Fibroblast of lung (primary cell): ENCODE measurements around the gene MON1A. TPM values are rescaled to one million over a fixed set of nuclear protein-coding genes. Genes with fewer than 3 reads are reported as not detected.
A peak's percentile ranks its signal among the peaks of the same experiment; 100 is the strongest.
"Not testable (repeated sequence)": the region's sequence is repeated elsewhere in the genome, so short reads cannot be mapped to it uniquely, and the experiment has no call there.

Experiments
- DNase-seq, 2 donors: peaks; one replicate each; pipeline versions ENCODE4 v3.0.0 to v3.0.0-alpha.2; 2010; ENCODE audit warnings: low read depth in 2 of 2
- H2AFZ ChIP-seq: 2 replicates; pipeline ENCODE4 v1.5.1; 2012; ENCODE audit warnings: low read length, control low read depth, inconsistent platforms
- H3K27ac ChIP-seq: 2 replicates; pipeline ENCODE4 v1.5.1; 2011; ENCODE audit warnings: low read length, control low read depth; ENCODE audit not compliant: insufficient read depth
- H3K27me3 ChIP-seq: 2 replicates; pipeline ENCODE4 v1.5.1; 2011; ENCODE audit warnings: mild to moderate bottlenecking, low read length; ENCODE audit not compliant: control insufficient read depth, insufficient read depth
- H3K36me3 ChIP-seq: 2 replicates; pipeline ENCODE4 v1.5.1; 2011; ENCODE audit warnings: low read length; ENCODE audit not compliant: control insufficient read depth, insufficient read depth
- H3K4me1 ChIP-seq: 2 replicates; pipeline ENCODE4 v1.5.1; 2011; ENCODE audit warnings: low read length; ENCODE audit not compliant: control insufficient read depth, insufficient read depth; ENCODE audit errors: extremely low read depth
- H3K4me2 ChIP-seq: 2 replicates; pipeline ENCODE4 v1.5.1; 2011; ENCODE audit warnings: low read length, control low read depth; ENCODE audit not compliant: insufficient read depth; ENCODE audit errors: extremely low read depth
- H3K4me3 ChIP-seq, 4 experiments: fragments of 200-600 bp in 1 of 4; sonication (generic) in 1 of 4; replicated peaks in 1 of 4; 2 replicates each; pipeline ENCODE4 v1.5.1; 2011 to 2016; ENCODE audit warnings: low read length in 4 of 4, low read depth in 3 of 4, mild to moderate bottlenecking in 3 of 4, control low read depth in 2 of 4, inconsistent platforms in 1 of 4, mixed read lengths in 1 of 4; ENCODE audit not compliant: insufficient read depth in 1 of 4; ENCODE audit errors: control extremely low read depth in 1 of 4
- H3K79me2 ChIP-seq: 2 replicates; pipeline ENCODE4 v1.5.1; 2012; ENCODE audit warnings: mild to moderate bottlenecking, low read length, inconsistent platforms; ENCODE audit not compliant: control insufficient read depth, insufficient read depth
- H3K9ac ChIP-seq: 2 replicates; pipeline ENCODE4 v1.5.1; 2011; ENCODE audit warnings: mild to moderate bottlenecking, low read length, control low read depth; ENCODE audit not compliant: insufficient read depth
- H3K9me3 ChIP-seq: 2 replicates; pipeline ENCODE4 v1.5.1; 2012; ENCODE audit warnings: low read depth, low read length; ENCODE audit not compliant: control insufficient read depth, insufficient read depth
- H4K20me1 ChIP-seq: 2 replicates; pipeline ENCODE4 v1.5.1; 2011; ENCODE audit warnings: low read length; ENCODE audit not compliant: control insufficient read depth, insufficient read depth; ENCODE audit errors: extremely low read depth
- EZH2 ChIP-seq: IDR thresholded peaks from 2 replicates; pipeline ENCODE4 v1.5.1; 2012; ENCODE audit warnings: low read length, control low read depth, mild to moderate bottlenecking; ENCODE audit errors: missing control alignments
- polyA plus RNA-seq, 2 donors: library from polyadenylated mRNA; depleted of rRNA in 1 of 2; stranded (reverse) in 1 of 2; unstranded in 1 of 2; fragments of >200 nt; gene quantifications; 2 replicates each; pipeline ENCODE4 v1.2.1, GENCODE V29; 2011 to 2012; ENCODE audit warnings: missing spikeins in 1 of 2
- total RNA-seq: library from RNA; depleted of rRNA; stranded (reverse); fragments of >200 nt; gene quantifications from 2 replicates; pipeline ENCODE4 v1.2.1, GENCODE V29; 2014
- TF ChIP-seq, protein P1 (sequence below), 2 donors: IDR thresholded peaks in 1 of 2; conservative IDR thresholded peaks in 1 of 2; 1 replicate in 1 of 2; 2 replicates in 1 of 2; pipeline ENCODE4 v1.5.1; 2011 to 2012; ENCODE audit warnings: low read length in 2 of 2, control low read depth in 1 of 2, inconsistent platforms in 1 of 2, low read depth in 1 of 2, mild to moderate bottlenecking in 1 of 2

MON1A gene
- total and polyA plus RNA-seq, 2 donors (not counting 1 experiment from before 2014, with no cell fraction given) = 6.7 to 12.2 TPM

DNA sequence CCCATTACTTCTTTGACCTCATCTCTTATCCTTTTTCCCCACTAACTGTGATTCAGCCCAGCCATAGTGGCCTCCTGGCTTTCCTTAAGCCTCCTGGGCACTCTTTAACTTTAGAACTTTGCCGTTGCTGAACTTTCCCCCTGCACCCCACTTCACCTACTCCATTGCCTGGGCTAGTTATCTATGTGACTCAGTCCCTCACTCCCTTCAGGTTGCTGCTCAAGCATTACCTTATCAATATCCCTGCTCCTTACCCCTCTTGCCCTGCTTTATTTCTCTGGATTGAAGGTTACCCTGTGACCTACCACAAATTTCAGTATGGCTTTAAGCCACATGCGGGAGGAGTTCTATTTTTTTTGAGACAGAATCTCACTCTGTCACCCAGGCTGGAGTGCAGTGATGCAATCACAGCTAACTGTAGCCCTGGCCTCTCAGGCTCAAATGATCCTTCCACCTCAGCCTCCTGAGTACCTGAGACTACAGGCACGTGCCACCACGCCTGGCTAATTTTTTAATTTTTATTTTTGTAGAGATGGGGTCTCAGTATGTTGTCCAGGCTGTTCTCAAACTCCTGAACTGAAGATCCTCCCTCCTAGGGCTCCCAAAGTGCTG is 3.4 kb downstream of the MON1A start:
- Histone ChIP-seq H3K79me2 (peaks cover 2% of the 10 kb centered on the region), H3K27me3 (no peaks in the 10 kb centered on the region), H3K27ac (no peak overlapping the region), H4K20me1 (no peaks in the 10 kb centered on the region), H2AFZ (no peak overlapping the region), H3K36me3 (no peaks in the 10 kb centered on the region), H3K9me3 (no peaks in the 10 kb centered on the region), H3K4me2 (no peak overlapping the region), H3K4me1 (peaks cover 5% of the 10 kb centered on the region), H3K4me3 (no peak overlapping the region), H3K9ac (no peak overlapping the region)
- TF ChIP-seq, protein P1, sequence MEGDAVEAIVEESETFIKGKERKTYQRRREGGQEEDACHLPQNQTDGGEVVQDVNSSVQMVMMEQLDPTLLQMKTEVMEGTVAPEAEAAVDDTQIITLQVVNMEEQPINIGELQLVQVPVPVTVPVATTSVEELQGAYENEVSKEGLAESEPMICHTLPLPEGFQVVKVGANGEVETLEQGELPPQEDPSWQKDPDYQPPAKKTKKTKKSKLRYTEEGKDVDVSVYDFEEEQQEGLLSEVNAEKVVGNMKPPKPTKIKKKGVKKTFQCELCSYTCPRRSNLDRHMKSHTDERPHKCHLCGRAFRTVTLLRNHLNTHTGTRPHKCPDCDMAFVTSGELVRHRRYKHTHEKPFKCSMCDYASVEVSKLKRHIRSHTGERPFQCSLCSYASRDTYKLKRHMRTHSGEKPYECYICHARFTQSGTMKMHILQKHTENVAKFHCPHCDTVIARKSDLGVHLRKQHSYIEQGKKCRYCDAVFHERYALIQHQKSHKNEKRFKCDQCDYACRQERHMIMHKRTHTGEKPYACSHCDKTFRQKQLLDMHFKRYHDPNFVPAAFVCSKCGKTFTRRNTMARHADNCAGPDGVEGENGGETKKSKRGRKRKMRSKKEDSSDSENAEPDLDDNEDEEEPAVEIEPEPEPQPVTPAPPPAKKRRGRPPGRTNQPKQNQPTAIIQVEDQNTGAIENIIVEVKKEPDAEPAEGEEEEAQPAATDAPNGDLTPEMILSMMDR (conservative IDR thresholded peaks at IDR 0.05 in 1 of 2, IDR thresholded peaks at IDR 0.05 in 1 of 2; ENCODE audit: low read depth in 1 of 2, low read length in 2 of 2) = no peak
- no peak for TF ChIP-seq EZH2
- no peak for DNase-seq

- Histone ChIP-seq H2AFZ (no peak overlapping the region), H3K79me2 (peaks cover 2% of the 10 kb centered on the region), H3K36me3 (no peaks in the 10 kb centered on the region), H3K4me2 (no peak overlapping the region), H3K9me3 (no peaks in the 10 kb centered on the region), H4K20me1 (no peaks in the 10 kb centered on the region), H3K9ac (no peak overlapping the region), H3K4me3 (no peak overlapping the region), H3K27me3 (no peaks in the 10 kb centered on the region), H3K4me1 (peaks cover 5% of the 10 kb centered on the region), H3K27ac (no peak overlapping the region)
- TF ChIP-seq, protein P1 (conservative IDR thresholded peaks at IDR 0.05 in 1 of 2, IDR thresholded peaks at IDR 0.05 in 1 of 2; ENCODE audit: low read depth in 1 of 2, low read length in 2 of 2) = no peak
- no peak for TF ChIP-seq EZH2
- no peak for DNase-seq
Measured at GRCh38 chr3:49925485-49925884, 4.1 kb downstream of the MON1A start.

- H3K27ac ChIP-seq = no peak overlapping the region
- H3K4me2 ChIP-seq = no peak overlapping the region
- TF ChIP-seq EZH2 = no peak
- TF ChIP-seq, protein P1 (conservative IDR thresholded peaks at IDR 0.05 in 1 of 2, IDR thresholded peaks at IDR 0.05 in 1 of 2; ENCODE audit: low read depth in 1 of 2, low read length in 2 of 2) = no peak
- H3K4me1 ChIP-seq = peaks cover 3% of the 10 kb centered on the region
- no peaks in the 10 kb centered on the region for H3K9me3 ChIP-seq
- peak; percentile 83 to 85 for DNase-seq
- no peaks in the 10 kb centered on the region for H4K20me1 ChIP-seq
- H3K4me3 ChIP-seq = no peak overlapping the region
- no peaks in the 10 kb centered on the region for H3K27me3 ChIP-seq
- no peak overlapping the region for H3K9ac ChIP-seq
- H2AFZ ChIP-seq = no peak overlapping the region
- peaks cover 2% of the 10 kb centered on the region for H3K79me2 ChIP-seq
- H3K36me3 ChIP-seq = no peaks in the 10 kb centered on the region
Measured at GRCh38 chr3:49924683-49925082, 4.9 kb downstream of the MON1A start.

GRCh38 chr3:49917806-49918590 is 11.6 kb downstream of the MON1A start:
- not testable (repeated sequence) for H3K4me2 ChIP-seq, H3K27ac ChIP-seq, H3K36me3 ChIP-seq, H2AFZ ChIP-seq, H3K4me3 ChIP-seq, H3K4me1 ChIP-seq, H3K9ac ChIP-seq, H3K79me2 ChIP-seq, H4K20me1 ChIP-seq, DNase-seq, H3K9me3 ChIP-seq, H3K27me3 ChIP-seq
